ENCODE data around the gene SENP3. TPM values are rescaled to one million over a fixed set of nuclear protein-coding genes. Genes with fewer than 3 reads are reported as not detected.

Gene SENP3
- total and polyA plus RNA-seq, 8 donors, result 14.7 to 33.1 (median 17.2) TPM

GRCh38 chr17:7548585-7549400 is 12.9 kb upstream of the SENP3 start, which contains the start of gene TNFSF12:
Gene TNFSF12 (plus strand): TSS chr17:7549058. CDS start chr17:7549154, 96 bp downstream.
- no peaks in the 10 kb centered on the region for H3K36me3 ChIP-seq
- no peaks in the 10 kb centered on the region for H3K27me3 ChIP-seq
- peak within 1 kb of the TSS; percentile 56 to 77 (median 72) for H3K4me3 ChIP-seq
- no peaks in the 10 kb centered on the region for H3K4me1 ChIP-seq
- DNase-seq (peak; percentile 49 to 84 (median 66)), FAIRE-seq (no peak), ATAC-seq (peak; percentile 82 to 88 (median 84))
- 0 to 1% methylated on average over 51 to 65 of the region's 65 CpGs for WGBS, 2 donors
- no peaks in the 10 kb centered on the region for H3K9me3 ChIP-seq
- H3K27ac ChIP-seq, result peak within 1 kb of the TSS; percentile 44 to 73 (median 58)
- intact Hi-C loops (cut with DNase I), result no loop called here
- no peak for TF ChIP-seq CTCF (IDR thresholded peaks at IDR 0.05)

GRCh38 chr17:7549401-7550055 is 12.2 kb upstream of the SENP3 start:
- no peak for FAIRE-seq
- DNase-seq, result peak in 4 of 6 donors; percentile 28 to 80 (median 37)
- peak overlapping the region; percentile 56 to 77 (median 72) for H3K4me3 ChIP-seq
- peak; percentile 69 to 76 (median 74) for ATAC-seq
- no peak for TF ChIP-seq CTCF (IDR thresholded peaks at IDR 0.05)
- H3K4me1 ChIP-seq, result no peaks in the 10 kb centered on the region
- H3K27ac ChIP-seq, result peak overlapping the region; percentile 44 to 73 (median 58)
- H3K27me3 ChIP-seq, result no peaks in the 10 kb centered on the region
- intact Hi-C loops (cut with DNase I), result loop anchor here in 2 of 3 donors (5.0 to 10.0 kb wide), 2 partner anchors 32 to 195 kb away; partner anchors contain the start of genes KCTD11 (in 1 of the 2) and TMEM95 (in 1 of the 2)
- WGBS, 2 donors, result 33% methylated on average over 19 to 20 of the region's 20 CpGs
- no peaks in the 10 kb centered on the region for H3K36me3 ChIP-seq
- no peaks in the 10 kb centered on the region for H3K9me3 ChIP-seq

GRCh38 chr17:7550344-7550743 is 11.4 kb upstream of the SENP3 start:
- Histone ChIP-seq H3K36me3 (no peaks in the 10 kb centered on the region), H3K9me3 (no peaks in the 10 kb centered on the region), H3K4me1 (no peaks in the 10 kb centered on the region), H3K4me3 (no peak overlapping the region), H3K27me3 (no peaks in the 10 kb centered on the region), H3K27ac (no peak overlapping the region)
- ATAC-seq, result no peak
- WGBS, 2 donors, result 71 to 72% methylated on average over 6 of the region's 6 CpGs
- FAIRE-seq, result no peak
- no peak for DNase-seq
- TF ChIP-seq CTCF (IDR thresholded peaks at IDR 0.05), result no peak
- intact Hi-C loops (cut with DNase I), result loop anchor here in 2 of 3 donors (5.0 to 10.0 kb wide), 2 partner anchors 33 to 196 kb away; partner anchors contain the start of genes KCTD11 (in 1 of the 2) and TMEM95 (in 1 of the 2)

- intact Hi-C loops (cut with DNase I), result loop anchor here in 2 of 3 donors (5.0 to 10.0 kb wide), 2 partner anchors 34 to 197 kb away; partner anchors contain the start of genes KCTD11 (in 1 of the 2) and TMEM95 (in 1 of the 2)
Observed at GRCh38 chr17:7551396-7551795, 10.3 kb upstream of the SENP3 start.

More at GRCh38 chr17:7551396-7551795, 10.3 kb upstream of the SENP3 start:
- Histone ChIP-seq H3K9me3 (no peaks in the 10 kb centered on the region), H3K4me1 (no peaks in the 10 kb centered on the region), H3K27ac (no peak overlapping the region), H3K4me3 (no peak overlapping the region), H3K27me3 (no peaks in the 10 kb centered on the region), H3K36me3 (no peaks in the 10 kb centered on the region)
- FAIRE-seq (no peak), DNase-seq (no peak), ATAC-seq (no peak)
- no peak for TF ChIP-seq CTCF (IDR thresholded peaks at IDR 0.05)
- WGBS, 2 donors, result 80 to 89% methylated on average over 4 of the region's 4 CpGs

Data from pancreas (tissue), 10 donors.